Caco-2 (cell line): ENCODE data around the gene GLOD5. TPM values are rescaled to one million over a fixed set of nuclear protein-coding genes. Genes with fewer than 3 reads are reported as not detected.

Source experiments
- BruUV-seq: library from RNA; stranded (reverse); fragments of 400-500 nt; replicated peaks from 2 replicates; lab custom pipeline; 2021; lab: Mats Ljungman, UMichigan
- CTCF ChIA-PET: fragments of 300-600 bp; sonication (Branson Sonifier 250); formaldehyde crosslinking; loops from one replicate; lab custom pipeline; 2022; ENCODE audit warnings: antibody characterized with exemption; lab: Charles Lee
- POLR2A ChIA-PET: fragments of 300-600 bp; sonication (Branson Sonifier 250); formaldehyde crosslinking; loops from one replicate; lab custom pipeline; 2022; ENCODE audit warnings: antibody characterized with exemption; lab: Charles Lee
- DNase-seq, 2 experiments: peaks; one replicate each; pipeline versions ENCODE4 v3.0.0 to v3.0.0-alpha.2; 2020 to 2022
- H3K27me3 ChIP-seq: replicated peaks from 2 replicates; pipeline ENCODE4 v1.6.0; 2011; ENCODE audit warnings: low read length; ENCODE audit not compliant: control insufficient read depth, insufficient read depth
- H3K36me3 ChIP-seq: 2 replicates; pipeline ENCODE4 v1.5.1; 2011; ENCODE audit warnings: low read length; ENCODE audit not compliant: control insufficient read depth, insufficient read depth
- H3K4me1 ChIP-seq: fragments of 250-450 bp; sonication (Bioruptor Pico); 2 replicates; pipeline ENCODE4 v1.5.1; 2020; ENCODE audit warnings: mild to moderate bottlenecking
- H3K4me3 ChIP-seq: 2 replicates; pipeline ENCODE4 v1.5.1; 2011; ENCODE audit warnings: low read depth, mild to moderate bottlenecking, control low read depth, low read length
- H3K9me3 ChIP-seq: fragments of 250-450 bp; sonication (Bioruptor Pico); 2 replicates; pipeline ENCODE4 v1.5.1; 2020; ENCODE audit warnings: mild to moderate bottlenecking, moderate library complexity
- H3K27ac Mint-ChIP-seq: one replicate; pipeline ENCODE4 v1.8.0; 2022; ENCODE audit warnings: mixed read lengths; ENCODE audit not compliant: unreplicated experiment
- H3K27me3 Mint-ChIP-seq: one replicate; pipeline ENCODE4 v1.8.0; 2022; ENCODE audit warnings: mixed read lengths; ENCODE audit not compliant: insufficient read depth, unreplicated experiment
- H3K36me3 Mint-ChIP-seq: one replicate; pipeline ENCODE4 v1.8.0; 2022; ENCODE audit warnings: mild to moderate bottlenecking, mixed read lengths; ENCODE audit not compliant: insufficient read depth, unreplicated experiment
- H3K4me1 Mint-ChIP-seq: one replicate; pipeline ENCODE4 v1.8.0; 2022; ENCODE audit warnings: low read depth, mixed read lengths; ENCODE audit not compliant: unreplicated experiment
- H3K4me3 Mint-ChIP-seq: one replicate; pipeline ENCODE4 v1.8.0; 2022; ENCODE audit warnings: mild to moderate bottlenecking, moderate library complexity, mixed read lengths; ENCODE audit not compliant: unreplicated experiment
- H3K9me3 Mint-ChIP-seq: one replicate; pipeline ENCODE4 v1.8.0; 2022; ENCODE audit warnings: mixed read lengths; ENCODE audit not compliant: unreplicated experiment
- CTCF ChIP-seq, 2 experiments: fragments of 200-600 bp in 1 of 2; IDR thresholded peaks; 1 replicate in 1 of 2; 2 replicates in 1 of 2; pipeline versions ENCODE4 v1.5.1 to v1.8.0; 2011 to 2022; ENCODE audit warnings: antibody characterized with exemption in 1 of 2, control low read depth in 1 of 2, inconsistent platforms in 1 of 2, low read depth in 1 of 2, low read length in 1 of 2, mild to moderate bottlenecking in 1 of 2, moderate library complexity in 1 of 2; ENCODE audit not compliant: insufficient read depth in 1 of 2, severe bottlenecking in 1 of 2, unreplicated experiment in 1 of 2
- intact Hi-C: fragments of 100-400 bp; cut with micrococcal nuclease; formaldehyde crosslinking; loops from one replicate; pipeline ENCODE4 v1.10.0; 2022; ENCODE audit not compliant: unreplicated experiment
- total RNA-seq: library from RNA; stranded (reverse); gene quantifications from 2 replicates; pipeline ENCODE4 v1.2.3, GENCODE V29; 2022

Gene GLOD5
- total RNA-seq, 1 experiment from 2014 or later: not detected

- TF ChIP-seq CTCF (IDR thresholded peaks at IDR 0.05; ENCODE audit: insufficient read depth in 1 of 2, low read depth in 1 of 2, low read length in 1 of 2, severe bottlenecking in 1 of 2, unreplicated experiment in 1 of 2): no peak
- H3K4me1 Mint-ChIP-seq: peaks cover 6% of the 10 kb centered on the region
- no TSS peak for BruUV-seq
These were observed 24.1 kb downstream of the GLOD5 start for GRCh38 chrX:48785540-48786214.

GRCh38 chrX:48786341-48786800 lies 24.8 kb downstream of the GLOD5 start, which contains the start of gene GATA1:
Gene GATA1 (plus strand): TSS chrX:48786590. CDS start chrX:48791110, 4,520 bp downstream.
- Histone ChIP-seq H3K36me3 (no peaks in the 10 kb centered on the region), H3K4me1 (no peaks in the 10 kb centered on the region), H3K27me3 (no peaks in the 10 kb centered on the region), H3K9me3 (no peaks in the 10 kb centered on the region), H3K4me3 (no peak within 1 kb of the TSS)
- Mint-ChIP-seq H3K27me3 (no peaks in the 10 kb centered on the region), H3K4me1 (peaks cover 6% of the 10 kb centered on the region), H3K36me3 (peaks cover 6% of the 10 kb centered on the region), H3K9me3 (no peaks in the 10 kb centered on the region), H3K4me3 (no peak within 1 kb of the TSS), H3K27ac (no peak within 1 kb of the TSS)
- intact Hi-C loops: no loop called here
- BruUV-seq: no TSS peak
- no peak for TF ChIP-seq CTCF (IDR thresholded peaks at IDR 0.05; ENCODE audit: insufficient read depth in 1 of 2, low read depth in 1 of 2, low read length in 1 of 2, severe bottlenecking in 1 of 2, unreplicated experiment in 1 of 2)
- ChIA-PET CTCF (no interaction called here), POLR2A (no interaction called here)
- DNase-seq: no peak

More at GRCh38 chrX:48785540-48786214, 24.1 kb downstream of the GLOD5 start:
- Histone ChIP-seq H3K9me3 (no peaks in the 10 kb centered on the region), H3K36me3 (no peaks in the 10 kb centered on the region), H3K27me3 (no peaks in the 10 kb centered on the region), H3K4me1 (no peaks in the 10 kb centered on the region), H3K4me3 (no peak overlapping the region)
- Mint-ChIP-seq H3K27me3 (no peaks in the 10 kb centered on the region), H3K27ac (no peak overlapping the region), H3K9me3 (no peaks in the 10 kb centered on the region), H3K4me3 (no peak overlapping the region), H3K36me3 (peaks cover 6% of the 10 kb centered on the region)
- ChIA-PET CTCF (no interaction called here), POLR2A (no interaction called here)
- DNase-seq: no peak
- intact Hi-C loops: no loop called here

- Mint-ChIP-seq H3K27ac (no peak overlapping the region), H3K4me3 (no peak overlapping the region), H3K27me3 (no peaks in the 10 kb centered on the region), H3K4me1 (peaks cover 6% of the 10 kb centered on the region), H3K36me3 (peaks cover 6% of the 10 kb centered on the region), H3K9me3 (no peaks in the 10 kb centered on the region)
- TF ChIP-seq CTCF (IDR thresholded peaks at IDR 0.05; ENCODE audit: insufficient read depth in 1 of 2, low read depth in 1 of 2, low read length in 1 of 2, severe bottlenecking in 1 of 2, unreplicated experiment in 1 of 2): no peak
- POLR2A ChIA-PET: no interaction called here
- no peak for DNase-seq
- Histone ChIP-seq H3K4me1 (no peaks in the 10 kb centered on the region), H3K4me3 (no peak overlapping the region), H3K36me3 (no peaks in the 10 kb centered on the region), H3K9me3 (no peaks in the 10 kb centered on the region), H3K27me3 (no peaks in the 10 kb centered on the region)
- CTCF ChIA-PET: no interaction called here
- intact Hi-C loops: no loop called here
- no TSS peak for BruUV-seq
These were observed 25.4 kb downstream of the GLOD5 start for GRCh38 chrX:48786825-48787504.
